ENCODE results near the gene PIM3. TPM values are rescaled to one million over a fixed set of nuclear protein-coding genes. Genes with fewer than 3 reads are reported as not detected.

Gene PIM3
- total RNA-seq, 6 experiments from 2014 or later, result 14.8 to 18.8 (median 17.4) TPM

- peaks cover 4% of the 10 kb centered on the region for H3K27me3 Mint-ChIP-seq (ENCODE audit: insufficient read depth)
- no peaks in the 10 kb centered on the region for H3K9me3 Mint-ChIP-seq
- H3K4me1 Mint-ChIP-seq (ENCODE audit: low read depth), result no peaks in the 10 kb centered on the region
- DNase-seq, result no peak
- no peak overlapping the region for H3K27ac Mint-ChIP-seq
- H3K4me3 Mint-ChIP-seq, result no peak overlapping the region
- H3K36me3 Mint-ChIP-seq (ENCODE audit: low read depth), result no peaks in the 10 kb centered on the region
- TF ChIP-seq CTCF (IDR thresholded peaks at IDR 0.05), result no peak
Measured at GRCh38 chr22:49937758-49938564, 22.6 kb upstream of the PIM3 start.

- Mint-ChIP-seq H3K4me3 (no peak overlapping the region), H3K36me3 (ENCODE audit: low read depth) (no peaks in the 10 kb centered on the region), H3K27ac (no peak overlapping the region), H3K27me3 (ENCODE audit: insufficient read depth) (peaks cover 3% of the 10 kb centered on the region; the same call in 1 of the 2 replicates), H3K9me3 (no peaks in the 10 kb centered on the region), H3K4me1 (ENCODE audit: low read depth) (no peaks in the 10 kb centered on the region)
- no peak for DNase-seq
- TF ChIP-seq CTCF (IDR thresholded peaks at IDR 0.05), result no peak
Measured at GRCh38 chr22:49938565-49939136, 21.9 kb upstream of the PIM3 start.

GRCh38 chr22:49941507-49942316, 18.9 kb upstream of the PIM3 start:
- Mint-ChIP-seq H3K27me3 (ENCODE audit: insufficient read depth) (peaks cover 3% of the 10 kb centered on the region; the same call in 1 of the 2 replicates), H3K9me3 (no peaks in the 10 kb centered on the region), H3K4me3 (no peak overlapping the region), H3K27ac (no peak overlapping the region), H3K36me3 (ENCODE audit: low read depth) (no peaks in the 10 kb centered on the region), H3K4me1 (ENCODE audit: low read depth) (no peaks in the 10 kb centered on the region)
- TF ChIP-seq CTCF (IDR thresholded peaks at IDR 0.05), result no peak
- DNase-seq, result no peak

GRCh38 chr22:49942565-49943404, 17.8 kb upstream of the PIM3 start:
- TF ChIP-seq CTCF (IDR thresholded peaks at IDR 0.05), result no peak
- Mint-ChIP-seq H3K27me3 (ENCODE audit: insufficient read depth) (peaks cover 3% of the 10 kb centered on the region; the same call in 1 of the 2 replicates), H3K36me3 (ENCODE audit: low read depth) (no peaks in the 10 kb centered on the region), H3K9me3 (no peaks in the 10 kb centered on the region), H3K27ac (no peak overlapping the region), H3K4me1 (ENCODE audit: low read depth) (no peaks in the 10 kb centered on the region), H3K4me3 (no peak overlapping the region)
- no peak for DNase-seq

- Mint-ChIP-seq H3K4me3 (no peak overlapping the region), H3K27me3 (ENCODE audit: insufficient read depth) (peaks cover 3% of the 10 kb centered on the region; the same call in 1 of the 2 replicates), H3K27ac (no peak overlapping the region), H3K4me1 (ENCODE audit: low read depth) (no peaks in the 10 kb centered on the region), H3K9me3 (no peaks in the 10 kb centered on the region), H3K36me3 (ENCODE audit: low read depth) (no peaks in the 10 kb centered on the region)
- no peak for DNase-seq
- no peak for TF ChIP-seq CTCF (IDR thresholded peaks at IDR 0.05)
Measured at GRCh38 chr22:49943405-49943765, 17.2 kb upstream of the PIM3 start.

All from HFFc6 (cell line).